GM12878 (cell line): Measurements from ENCODE around the gene GJC1. TPM values are rescaled to one million over a fixed set of nuclear protein-coding genes. Genes with fewer than 3 reads are reported as not detected.

Experiments
- ATAC-seq: fragments of 200-7000 bp; cut with Tn5 transposase; 3 replicates; pipeline ENCODE4 v1.9.1; 2020; ENCODE audit warnings: mild to moderate bottlenecking, moderate library complexity
- BruUV-seq: library from RNA; stranded (reverse); fragments of 400-500 nt; replicated peaks from 2 replicates; lab custom pipeline; 2021; lab: Mats Ljungman, UMichigan
- CTCF ChIA-PET: fragments of 300-600 bp; sonication (Branson Sonifier 250); formaldehyde crosslinking; extraction: SDS; loops from one replicate; lab custom pipeline; 2021; ENCODE audit warnings: inconsistent platforms; lab: Yijun Ruan, JAX
- POLR2A ChIA-PET: fragments of 350-600 bp; formaldehyde crosslinking; extraction: SDS; loops from one replicate; lab custom pipeline; 2021; ENCODE audit warnings: inconsistent platforms; lab: Charles Lee
- RAD21 ChIA-PET: fragments of 300-600 bp; sonication (Branson Sonifier 250); formaldehyde crosslinking; loops from one replicate; lab custom pipeline; 2023; ENCODE audit warnings: antibody characterized with exemption; ENCODE audit not compliant: unreplicated experiment; lab: Charles Lee
- SMC1A ChIA-PET: fragments of 300-600 bp; sonication (Branson Sonifier 250); formaldehyde crosslinking; loops from one replicate; lab custom pipeline; 2023; ENCODE audit not compliant: unreplicated experiment, uncharacterized antibody; lab: Charles Lee
- DNase-seq: peaks from one replicate; pipeline ENCODE4 v3.0.0-alpha.2; 2011; ENCODE audit warnings: low read depth, low spot score
- FAIRE-seq: peaks from 3 replicates; lab custom pipeline; 2011; peaks lifted over from hg19 to GRCh38; lab: Jason Lieb, UNC
- H2AFZ ChIP-seq: 2 replicates; pipeline ENCODE4 v1.6.0; 2011; ENCODE audit warnings: low read depth, low read length, control low read depth; ENCODE audit not compliant: control insufficient read depth
- H3K27ac ChIP-seq: 2 replicates; pipeline ENCODE4 v1.5.1; 2011; ENCODE audit warnings: control low read depth; ENCODE audit not compliant: control insufficient read depth, insufficient read depth
- H3K27me3 ChIP-seq, 2 experiments: replicated peaks in 1 of 2; 2 replicates each; pipeline versions ENCODE4 v1.6.0 to v1.6.1; 2011; ENCODE audit warnings: low read length in 1 of 2; ENCODE audit not compliant: control insufficient read depth in 2 of 2, insufficient read depth in 2 of 2
- H3K36me3 ChIP-seq, 2 experiments: 2 replicates each; pipeline ENCODE4 v1.5.1; 2011; ENCODE audit warnings: low read length in 1 of 2; ENCODE audit not compliant: control insufficient read depth in 2 of 2, insufficient read depth in 2 of 2
- H3K4me1 ChIP-seq: 2 replicates; pipeline ENCODE4 v1.6.1; 2011; ENCODE audit warnings: mild to moderate bottlenecking, low read length, moderate library complexity, mixed read lengths; ENCODE audit not compliant: control insufficient read depth, insufficient read depth
- H3K4me2 ChIP-seq: 2 replicates; pipeline ENCODE4 v1.6.0; 2011; ENCODE audit warnings: control low read depth; ENCODE audit not compliant: control insufficient read depth, insufficient read depth
- H3K4me3 ChIP-seq: fragments of 200-600 bp; sonication (generic); 2 replicates; pipeline ENCODE4 v1.5.1; 2016
- H3K79me2 ChIP-seq: 2 replicates; pipeline ENCODE4 v1.6.0; 2011; ENCODE audit warnings: low read length; ENCODE audit not compliant: control insufficient read depth, insufficient read depth
- H3K9ac ChIP-seq: 2 replicates; pipeline ENCODE4 v1.8.0; 2011; ENCODE audit warnings: low read length, control low read depth, mixed read lengths; ENCODE audit not compliant: control insufficient read depth, insufficient read depth
- H3K9me3 ChIP-seq: replicated peaks from 3 replicates; pipeline ENCODE4 v1.5.1; 2011; ENCODE audit warnings: mild to moderate bottlenecking, low read length; ENCODE audit not compliant: control insufficient read depth, insufficient read depth
- H4K20me1 ChIP-seq: 2 replicates; pipeline ENCODE4 v1.6.0; 2011; ENCODE audit not compliant: control insufficient read depth, insufficient read depth
- GATAD2B ChIP-seq: fragments of 450-650 bp; conservative IDR thresholded peaks from 2 replicates; pipeline ENCODE4 v1.6.1; 2017; ENCODE audit warnings: low read depth, mild to moderate bottlenecking, moderate library complexity
- IRF3 ChIP-seq: fragments of 450-650 bp; IDR thresholded peaks from 2 replicates; pipeline ENCODE4 v1.6.1; 2014; ENCODE audit warnings: mild to moderate bottlenecking
- PAX8 ChIP-seq: fragments of 450-650 bp; IDR thresholded peaks from 2 replicates; pipeline ENCODE4 v1.6.1; 2017; ENCODE audit warnings: mild to moderate bottlenecking, moderate library complexity
- SRF ChIP-seq, 2 experiments: IDR thresholded peaks; 2 replicates each; pipeline ENCODE4 v1.6.1; 2011; ENCODE audit warnings: low read depth in 2 of 2, low read length in 2 of 2, mild to moderate bottlenecking in 1 of 2, moderate library complexity in 1 of 2
- SUZ12 ChIP-seq: fragments of 200-600 bp; sonication (generic); IDR thresholded peaks from one replicate; pipeline ENCODE4 v1.6.1; 2018; ENCODE audit warnings: antibody characterized with exemption, mild to moderate bottlenecking; ENCODE audit not compliant: unreplicated experiment
- ZBTB11 ChIP-seq: fragments of 450-650 bp; formaldehyde crosslinking; IDR thresholded peaks from 2 replicates; pipeline ENCODE4 v1.5.0; 2022; ENCODE audit warnings: mild to moderate bottlenecking, missing genetic modification characterization
- ZNF207 ChIP-seq: fragments of 450-650 bp; IDR thresholded peaks from 2 replicates; pipeline ENCODE4 v1.6.1; 2014; ENCODE audit warnings: antibody characterized with exemption, mild to moderate bottlenecking, borderline replicate concordance
- WGBS: methylation state at CpG from one replicate; pipeline ENCODE4 v1.1.6; 2016; ENCODE audit warnings: low lambda C conversion rate; ENCODE audit not compliant: insufficient replicate concordance, insufficient coverage; ENCODE audit errors: missing lambda C conversion rate; 5-methylcytosine and 5-hydroxymethylcytosine counted together
- in situ Hi-C: fragments of 300-500 bp; cut with MboI; formaldehyde crosslinking; loops from 9 replicates; pipeline ENCODE4 v1.14.3; 2018; ENCODE audit warnings: mixed read lengths
- intact Hi-C: fragments of 100-400 bp; cut with micrococcal nuclease; formaldehyde crosslinking; loops from one replicate; pipeline ENCODE4 v1.14.2; 2022; ENCODE audit not compliant: unreplicated experiment
- polyA plus RNA-seq, 11 experiments: library from polyadenylated mRNA; depleted of rRNA in 4 of 11; unstranded in 6 of 11; stranded (reverse) in 5 of 11; fragments of >200 nt; fragmentation: Nextera tagmentation in 4 of 11; fragmentation: Illumina TruSeq in 1 of 11; extraction: Ambion mirVana in 4 of 11; extraction: Trizol in 1 of 11; gene quantifications; 1 replicate in 1 of 11; 2 replicates in 10 of 11; pipeline versions ENCODE4 v1.2.1 to v1.2.3, GENCODE V29; 2011 to 2016; ENCODE audit warnings: inconsistent platforms in 2 of 11, missing spikeins in 2 of 11, low read depth in 1 of 11
- total RNA-seq, 4 experiments: library from RNA; depleted of rRNA in 3 of 4; stranded (reverse); fragments of >200 nt in 3 of 4; fragmentation: Illumina TruSeq in 1 of 4; extraction: Trizol in 1 of 4; gene quantifications; 2 replicates each; pipeline versions ENCODE4 v1.2.1 to v1.2.3, GENCODE V29; 2013 to 2021

The GJC1 gene
- total and polyA plus RNA-seq, 10 of the 15 experiments (the other 5 are each of a cell fraction or from before 2014, with no cell fraction given): 0.37 to 3.4 (median 0.90) TPM

- ATAC-seq: no peak
- H3K79me2 ChIP-seq: no peaks in the 10 kb centered on the region
- intact Hi-C loops: no loop called here
- H3K27ac ChIP-seq: no peak overlapping the region
- no peaks in the 10 kb centered on the region for H4K20me1 ChIP-seq
- no peak for DNase-seq
- H2AFZ ChIP-seq: no peak overlapping the region
- ChIA-PET POLR2A (interaction anchor here (1.0 kb wide), 1 partner anchor 24 kb away, joined by 3 read pairs; no protein-coding TSS in a partner anchor), SMC1A (no interaction called here)
- in situ Hi-C loops: no loop called here
- H3K36me3 ChIP-seq: no peaks in the 10 kb centered on the region
- FAIRE-seq: no peak
- no peaks in the 10 kb centered on the region for H3K9me3 ChIP-seq
- no peak overlapping the region for H3K4me2 ChIP-seq
- no peak overlapping the region for H3K4me3 ChIP-seq
- TF ChIP-seq ZBTB11 (CRISPR knock-in tag) (no peak), GATAD2B (no peak), ZNF207 (no peak), SUZ12 (no peak), SRF (IDR thresholded peaks at IDR 0.05; ENCODE audit: low read depth in 2 of 2, low read length in 2 of 2) (no peak), PAX8 (no peak), IRF3 (no peak)
- TF ChIP-seq, all 136 proteins: peak for 0
- no TSS peak for BruUV-seq
- 86% methylated on average over 4 of the region's 4 CpGs for WGBS
- no peaks in the 10 kb centered on the region for H3K27me3 ChIP-seq
- RAD21 ChIA-PET: no interaction called here
- CTCF ChIA-PET: interaction anchor here (0.8 kb wide), 1 partner anchor 56 kb away, joined by 4 read pairs; no protein-coding TSS in a partner anchor
- H3K4me1 ChIP-seq: no peaks in the 10 kb centered on the region
- no peak overlapping the region for H3K9ac ChIP-seq
Measured at GRCh38 chr17:44808156-44808555, 21.9 kb downstream of the GJC1 start.
